Activated CD8-positive, alpha-beta memory T cell treated with anti-CD3 and anti-CD28 coated beads, Interleukin-2, amount 50 U/mL, for 24 hours (primary cell): ENCODE measurements around the gene FILIP1L.

Source experiments
- DNase-seq: peaks from one replicate; pipeline ENCODE4 v3.0.0-alpha.2; 2020; ENCODE audit errors: extremely low read depth

Gene FILIP1L

GRCh38 chr3:99952306-99952705 is 162.0 kb downstream of the FILIP1L start:
- no peak for DNase-seq

GRCh38 chr3:99951701-99952100 is 162.6 kb downstream of the FILIP1L start:
- no peak for DNase-seq

GRCh38 chr3:99950921-99951320 is 163.4 kb downstream of the FILIP1L start:
- no peak for DNase-seq

GRCh38 chr3:99949956-99950670 is 164.2 kb downstream of the FILIP1L start:
- DNase-seq: no peak

- no peak for DNase-seq
These were observed 165.7 kb downstream of the FILIP1L start for GRCh38 chr3:99948467-99949089.

GRCh38 chr3:99947356-99947755 is 166.9 kb downstream of the FILIP1L start:
- DNase-seq: no peak

GRCh38 chr3:99945328-99945995 is 168.8 kb downstream of the FILIP1L start:
- no peak for DNase-seq

GRCh38 chr3:99943931-99944761 is 170.2 kb downstream of the FILIP1L start:
- DNase-seq: no peak

GRCh38 chr3:99941211-99941610 is 173.1 kb downstream of the FILIP1L start:
- DNase-seq: no peak

- DNase-seq: no peak
These were observed 174.0 kb downstream of the FILIP1L start for GRCh38 chr3:99940350-99940749.

- no peak for DNase-seq
These were observed 174.4 kb downstream of the FILIP1L start for GRCh38 chr3:99939876-99940275.

GRCh38 chr3:99938270-99938911 is 175.9 kb downstream of the FILIP1L start:
- DNase-seq: no peak

- no peak for DNase-seq
These were observed 179.1 kb downstream of the FILIP1L start for GRCh38 chr3:99934975-99935797.

- no peak for DNase-seq
These were observed 180.1 kb downstream of the FILIP1L start for GRCh38 chr3:99933971-99934750.

- no peak for DNase-seq
These were observed 183.2 kb downstream of the FILIP1L start for GRCh38 chr3:99931059-99931458.

- no peak for DNase-seq
These were observed 184.6 kb downstream of the FILIP1L start for GRCh38 chr3:99929745-99930139.

GRCh38 chr3:99928771-99929744 is 185.2 kb downstream of the FILIP1L start:
- DNase-seq: no peak

GRCh38 chr3:99927671-99928457 is 186.4 kb downstream of the FILIP1L start:
- no peak for DNase-seq
